Middle frontal gyrus (tissue), 1 donor: ENCODE measurements around the gene EFNB3.

Experiments
- DNase-seq: peaks from one replicate; pipeline ENCODE4 v3.0.0-alpha.2; 2015; ENCODE audit warnings: low spot score; ENCODE audit errors: extremely low spot score

EFNB3 gene, protein sequence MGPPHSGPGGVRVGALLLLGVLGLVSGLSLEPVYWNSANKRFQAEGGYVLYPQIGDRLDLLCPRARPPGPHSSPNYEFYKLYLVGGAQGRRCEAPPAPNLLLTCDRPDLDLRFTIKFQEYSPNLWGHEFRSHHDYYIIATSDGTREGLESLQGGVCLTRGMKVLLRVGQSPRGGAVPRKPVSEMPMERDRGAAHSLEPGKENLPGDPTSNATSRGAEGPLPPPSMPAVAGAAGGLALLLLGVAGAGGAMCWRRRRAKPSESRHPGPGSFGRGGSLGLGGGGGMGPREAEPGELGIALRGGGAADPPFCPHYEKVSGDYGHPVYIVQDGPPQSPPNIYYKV

DNA sequence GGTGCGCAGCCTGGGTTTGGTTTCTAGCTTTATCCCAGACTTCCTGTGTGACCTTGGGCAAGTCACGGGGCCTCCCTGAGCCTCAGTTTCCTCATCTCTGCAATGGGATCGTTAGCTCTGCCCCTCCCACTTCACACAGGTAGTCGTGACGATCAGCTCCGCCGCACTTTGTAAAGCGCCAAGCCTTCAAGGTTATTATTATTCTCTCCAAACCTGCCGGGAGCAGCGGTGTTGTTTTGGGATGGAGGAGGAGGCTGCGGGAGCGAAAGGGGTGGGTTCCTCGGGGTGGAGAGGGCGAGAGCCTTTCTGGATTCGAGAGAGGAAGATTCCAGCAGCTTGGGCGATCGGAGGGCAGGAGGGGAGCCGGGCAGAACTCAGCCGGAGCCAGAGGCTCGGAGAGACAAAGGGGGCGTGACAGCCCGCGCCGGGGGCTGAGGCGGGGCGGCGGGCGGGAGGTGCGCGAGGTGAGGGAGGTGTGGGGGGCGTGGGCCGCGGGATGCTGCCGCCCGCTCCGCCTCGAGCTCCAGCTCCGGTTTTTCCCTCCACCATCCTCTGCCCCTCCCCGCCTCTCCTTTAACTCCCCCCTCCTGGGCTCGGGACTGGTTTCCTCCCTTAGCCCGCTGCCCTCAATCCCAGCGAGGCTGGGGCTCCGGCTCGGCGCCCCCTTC is at the start of gene EFNB3:
Gene EFNB3, plus strand, starts transcription at position 602 of the 668 bp plus-strand sequence. CDS start 397 bp downstream, outside the sequence.
- DNase-seq: no peak

DNA sequence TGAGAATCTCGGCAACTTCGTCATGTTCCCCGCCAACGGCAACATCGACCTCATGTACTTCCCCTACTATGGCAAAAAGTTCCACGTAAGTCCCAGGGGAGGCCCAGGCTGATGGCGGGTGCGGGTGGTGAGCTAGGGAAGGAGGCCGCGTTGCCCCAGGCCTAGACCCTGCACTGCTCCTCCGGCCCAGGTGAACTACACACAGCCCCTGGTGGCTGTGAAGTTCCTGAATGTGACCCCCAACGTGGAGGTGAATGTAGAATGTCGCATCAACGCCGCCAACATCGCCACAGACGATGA is 49.5 kb upstream of the EFNB3 start:
- DNase-seq: no peak

DNA sequence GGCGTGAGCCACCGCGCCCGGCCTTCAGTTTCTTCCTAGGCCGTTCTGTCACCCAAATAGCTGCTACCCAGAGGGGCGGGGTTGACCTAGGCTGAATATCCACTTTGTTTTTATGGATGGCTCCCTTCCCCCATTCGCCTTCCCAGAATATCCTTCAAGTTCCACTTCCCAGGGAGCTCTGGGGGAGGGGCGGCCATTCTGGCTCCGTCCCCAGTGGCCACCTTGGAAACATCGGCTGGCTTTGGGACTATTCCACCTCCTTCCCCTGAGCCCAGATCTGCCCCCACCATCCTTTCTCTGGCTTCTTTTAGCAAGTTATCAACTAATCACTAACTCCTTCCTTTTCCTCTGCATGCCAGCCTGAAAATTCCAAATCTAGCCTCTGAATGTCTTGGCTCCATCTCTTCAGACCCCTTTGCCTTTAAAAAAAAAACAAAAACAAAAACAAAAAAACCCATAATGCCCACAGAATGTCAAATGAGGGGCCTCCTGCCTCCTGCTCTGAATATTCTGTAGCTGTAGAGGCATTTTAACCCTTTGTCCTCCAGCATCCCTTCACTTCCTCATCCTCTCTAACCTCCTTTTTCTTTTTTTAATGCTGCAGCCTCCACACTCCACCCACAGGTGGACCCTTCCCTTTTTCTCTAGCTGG is 47.9 kb upstream of the EFNB3 start:
- DNase-seq: peak; percentile 40

DNA sequence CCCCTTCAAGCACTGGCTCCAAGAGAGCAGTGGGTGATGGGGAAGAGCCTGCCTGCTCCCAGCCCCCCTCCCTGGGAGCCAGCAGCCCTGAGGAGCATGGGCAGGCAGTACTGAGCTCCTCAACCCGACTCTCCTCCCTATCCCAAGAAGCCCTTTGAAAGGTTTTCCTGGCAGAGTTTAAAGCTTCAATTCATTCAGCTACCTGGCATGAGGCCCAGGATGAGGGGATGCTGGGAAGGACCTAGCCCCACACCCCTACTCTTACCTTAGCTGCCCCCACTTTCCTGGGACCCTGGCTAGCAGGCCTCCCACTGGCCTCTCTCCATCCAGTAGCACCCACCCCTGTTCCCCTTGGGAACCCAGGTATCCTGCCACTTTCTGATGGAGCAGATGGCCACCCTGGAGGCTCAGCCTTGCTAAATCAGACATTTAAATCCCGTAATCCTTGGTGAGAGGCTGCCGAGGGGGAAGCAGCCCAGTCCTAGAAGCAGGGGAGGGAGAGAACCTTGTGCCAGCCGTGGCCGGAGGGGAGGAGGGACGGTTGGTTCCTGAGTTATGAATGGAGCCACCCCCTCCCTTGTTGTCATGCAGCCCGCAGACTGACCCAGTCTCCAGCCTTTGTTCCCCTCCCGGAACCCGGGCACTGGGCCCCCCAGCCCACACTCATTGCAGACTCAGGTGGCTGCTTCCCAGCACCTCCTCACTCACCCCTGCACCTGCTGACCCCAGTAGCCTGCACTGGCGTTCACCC is 37.2 kb upstream of the EFNB3 start:
- DNase-seq: no peak

DNA sequence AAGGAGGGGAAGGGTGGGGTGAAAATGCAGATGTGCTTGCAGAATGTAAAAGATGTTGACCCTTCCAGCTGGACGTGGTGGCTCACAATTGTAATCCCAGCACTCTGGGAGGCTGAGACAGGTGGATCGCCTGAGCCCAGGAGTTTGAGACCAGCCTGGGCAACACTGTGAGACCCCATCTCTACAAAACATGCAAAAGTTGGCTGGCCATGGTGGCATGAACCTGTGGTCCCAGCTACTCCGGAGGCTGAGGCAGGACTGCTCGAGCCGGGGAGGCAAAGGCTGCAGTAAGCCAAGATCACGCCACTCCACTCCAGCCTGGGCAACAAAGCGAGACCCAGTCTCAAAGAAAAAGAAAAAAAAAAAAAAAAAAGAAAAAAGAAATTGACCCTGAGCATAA is 36.5 kb upstream of the EFNB3 start:
- no peak for DNase-seq

DNA sequence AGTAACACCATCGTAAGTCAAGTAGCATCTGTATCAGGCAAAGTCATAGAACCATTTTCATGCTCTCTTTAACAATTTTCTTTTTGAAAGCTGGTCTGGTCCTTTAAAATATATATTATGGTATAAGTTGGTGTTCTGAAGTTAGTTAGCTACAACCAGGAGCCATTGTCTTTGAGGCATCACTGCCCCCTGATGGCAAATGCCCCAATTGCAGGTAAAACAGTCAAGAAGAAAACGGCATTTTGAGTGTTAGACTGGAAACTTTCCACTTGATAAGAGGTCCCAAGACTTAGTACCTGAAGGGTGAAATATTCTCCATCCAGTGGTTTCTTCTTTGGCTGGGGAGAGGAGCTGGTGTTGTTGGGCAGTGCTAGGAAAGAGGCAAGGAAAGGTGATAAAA is 31.8 kb upstream of the EFNB3 start:
- no peak for DNase-seq

DNA sequence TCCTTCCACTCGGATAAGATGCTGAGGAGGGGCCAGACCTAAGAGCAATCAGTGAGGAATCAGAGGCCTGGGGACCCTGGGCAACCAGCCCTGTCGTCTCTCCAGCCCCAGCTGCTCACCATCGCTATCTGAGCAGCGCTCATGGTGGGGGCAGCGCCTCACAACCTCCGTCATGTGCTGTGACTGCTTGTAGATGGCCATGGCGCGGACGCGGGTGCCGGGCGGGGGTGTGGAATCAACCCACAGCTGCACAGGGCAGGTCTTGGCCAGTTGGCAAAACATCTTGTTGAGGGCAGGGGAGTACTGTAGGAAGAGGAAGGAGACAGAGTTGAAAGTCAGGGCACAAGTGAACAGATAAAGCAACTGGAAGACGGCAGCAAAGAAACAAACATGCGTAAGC is 30.1 kb upstream of the EFNB3 start:
- no peak for DNase-seq

DNA sequence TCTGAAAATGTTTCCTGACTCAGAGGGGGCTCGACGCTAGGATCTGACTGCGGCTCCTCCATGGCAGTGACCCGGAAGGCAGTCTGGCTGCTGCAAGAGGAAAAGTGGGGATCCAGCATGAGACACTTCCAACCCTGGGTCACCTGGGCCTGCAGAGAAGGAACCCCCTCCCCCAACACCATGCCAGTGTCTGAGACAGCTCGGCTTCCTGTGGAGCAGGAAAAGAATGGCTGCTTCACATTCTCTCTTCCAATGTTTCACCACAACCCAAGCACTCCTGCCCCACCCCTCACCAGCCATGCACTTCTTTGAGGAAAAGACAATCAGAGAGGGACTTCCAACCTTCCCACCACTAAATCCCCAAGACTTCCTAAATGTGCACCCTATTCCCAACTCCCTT is 28.5 kb upstream of the EFNB3 start:
- no peak for DNase-seq

DNA sequence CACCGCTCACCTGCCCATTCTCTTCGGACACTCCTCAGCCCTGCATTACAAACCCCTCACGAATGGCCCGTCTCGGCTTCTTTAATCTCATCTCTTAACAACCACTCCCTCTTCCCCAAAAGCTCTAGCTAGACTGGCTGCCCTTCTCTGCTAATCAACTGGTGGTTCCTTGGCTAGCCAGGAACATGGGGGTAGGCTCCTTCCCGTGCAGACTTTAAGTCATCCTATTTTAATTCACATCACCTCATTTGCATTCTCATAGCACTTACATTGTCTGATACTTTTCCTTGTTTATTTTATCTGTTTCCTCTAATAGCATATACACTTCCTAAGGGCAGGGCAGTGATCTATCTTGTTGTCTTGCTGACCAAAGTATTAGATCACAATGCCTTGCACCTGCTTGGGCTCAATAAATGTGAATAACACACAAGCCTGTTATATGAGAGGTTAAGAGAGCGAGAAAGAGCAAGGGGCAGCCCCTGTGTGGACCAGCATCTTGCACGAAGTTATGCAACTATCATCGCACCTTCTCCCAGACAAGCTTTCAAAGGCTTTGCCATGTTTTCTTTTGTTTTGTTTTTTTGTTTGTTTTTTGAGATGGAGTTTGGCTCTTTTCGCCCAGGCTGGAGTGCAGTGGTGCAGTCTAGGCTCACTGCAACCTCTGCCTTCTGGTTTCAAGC is 27.5 kb upstream of the EFNB3 start:
- DNase-seq: no peak

DNA sequence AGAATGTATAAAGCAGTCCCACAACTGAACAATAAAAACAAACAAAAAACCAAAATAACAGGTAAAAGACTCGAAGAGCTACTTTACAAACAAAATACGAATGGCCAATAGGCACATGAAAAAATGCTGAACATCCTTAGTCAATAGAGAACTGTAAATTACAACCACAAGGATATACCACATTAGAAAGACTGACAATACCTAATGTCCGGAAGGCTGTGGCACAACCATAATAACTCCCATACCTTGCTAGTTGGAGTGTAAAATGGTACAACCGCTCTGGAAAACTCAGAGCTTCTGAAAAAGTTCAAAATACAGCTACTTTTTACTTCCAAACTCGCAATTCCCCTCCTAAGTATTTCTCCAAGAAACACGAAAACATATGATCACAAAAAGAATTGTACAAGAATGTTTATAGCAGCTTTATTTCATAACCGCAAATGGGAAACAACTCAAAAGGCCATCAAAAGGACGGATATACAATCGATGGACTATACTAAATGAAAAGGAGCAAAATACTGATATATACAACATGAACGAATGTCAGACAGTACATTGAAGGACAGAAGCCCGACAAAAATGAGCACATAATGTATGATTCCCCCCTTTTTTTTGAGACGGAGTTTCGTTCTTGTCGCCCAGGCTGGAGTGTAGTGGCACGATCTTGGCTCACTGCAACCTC is 20.0 kb upstream of the EFNB3 start:
- no peak for DNase-seq

DNA sequence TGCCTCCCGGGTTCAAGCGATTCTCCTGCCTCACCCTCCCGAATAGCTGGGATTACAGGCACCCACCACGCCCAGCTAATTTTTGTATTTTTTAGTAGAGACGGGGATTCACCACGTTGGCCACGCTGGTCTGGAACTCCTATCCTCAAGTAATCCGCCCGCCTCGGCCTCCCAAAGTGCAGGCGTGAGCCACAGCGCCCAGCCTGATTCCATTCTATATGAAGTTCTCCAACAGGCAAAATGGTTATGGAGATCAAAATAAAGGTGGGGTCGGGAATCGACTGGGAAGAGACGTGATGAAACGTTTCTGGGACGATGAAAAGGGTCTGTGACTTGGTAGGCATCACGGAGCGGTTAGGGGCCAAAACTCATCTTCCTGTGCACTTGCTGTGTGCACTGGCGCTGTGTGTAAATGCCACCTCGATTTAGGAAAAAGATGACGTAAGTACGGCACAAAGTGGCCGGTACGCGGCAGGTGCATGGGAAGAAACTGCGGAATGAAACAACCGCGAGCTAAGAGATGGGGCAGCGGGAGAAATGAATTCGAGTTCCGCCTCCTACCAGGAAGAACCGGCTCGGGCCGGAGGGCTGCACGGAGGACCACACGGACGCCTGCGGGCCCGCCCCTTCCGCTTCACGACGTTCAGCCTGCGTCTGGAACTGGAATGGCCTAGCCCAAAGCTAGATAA is 19.3 kb upstream of the EFNB3 start:
- peak; percentile 92 for DNase-seq

DNA sequence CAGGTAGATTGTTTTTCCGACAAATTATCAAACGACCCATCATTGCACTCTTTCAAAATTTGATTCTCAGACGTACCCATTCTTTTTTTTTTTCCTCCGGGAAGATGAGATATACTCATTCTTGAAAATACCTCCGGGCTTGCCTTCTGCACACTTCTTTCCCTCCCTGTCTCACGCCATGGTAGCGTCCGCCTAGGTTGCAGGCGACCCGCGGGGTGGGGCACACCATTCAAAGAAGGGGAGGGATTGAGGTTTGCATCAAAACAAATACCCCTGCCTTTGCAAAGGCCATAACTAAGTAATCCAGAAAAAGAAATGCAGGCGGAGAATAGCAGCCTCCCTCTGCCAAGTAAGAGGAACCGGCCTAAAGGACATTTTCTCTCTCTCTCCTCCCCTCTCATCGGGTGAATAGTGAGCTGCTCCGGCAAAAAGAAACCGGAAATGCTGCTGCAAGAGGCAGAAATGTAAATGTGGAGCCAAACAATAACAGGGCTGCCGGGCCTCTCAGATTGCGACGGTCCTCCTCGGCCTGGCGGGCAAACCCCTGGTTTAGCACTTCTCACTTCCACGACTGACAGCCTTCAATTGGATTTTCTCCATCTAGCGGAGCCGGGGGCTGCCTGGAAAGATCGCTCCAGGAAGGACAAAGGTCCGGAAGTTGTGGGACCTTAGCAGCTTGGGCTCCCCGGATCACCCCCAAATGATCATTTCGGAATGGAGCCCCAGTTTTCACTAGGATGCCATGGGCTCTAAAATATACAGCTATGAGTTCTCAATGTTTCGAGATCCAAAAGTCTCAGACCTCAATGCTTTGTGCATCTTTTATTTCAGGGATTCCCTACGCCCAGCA is 18.6 kb upstream of the EFNB3 start:
- DNase-seq: peak; percentile 76

DNA sequence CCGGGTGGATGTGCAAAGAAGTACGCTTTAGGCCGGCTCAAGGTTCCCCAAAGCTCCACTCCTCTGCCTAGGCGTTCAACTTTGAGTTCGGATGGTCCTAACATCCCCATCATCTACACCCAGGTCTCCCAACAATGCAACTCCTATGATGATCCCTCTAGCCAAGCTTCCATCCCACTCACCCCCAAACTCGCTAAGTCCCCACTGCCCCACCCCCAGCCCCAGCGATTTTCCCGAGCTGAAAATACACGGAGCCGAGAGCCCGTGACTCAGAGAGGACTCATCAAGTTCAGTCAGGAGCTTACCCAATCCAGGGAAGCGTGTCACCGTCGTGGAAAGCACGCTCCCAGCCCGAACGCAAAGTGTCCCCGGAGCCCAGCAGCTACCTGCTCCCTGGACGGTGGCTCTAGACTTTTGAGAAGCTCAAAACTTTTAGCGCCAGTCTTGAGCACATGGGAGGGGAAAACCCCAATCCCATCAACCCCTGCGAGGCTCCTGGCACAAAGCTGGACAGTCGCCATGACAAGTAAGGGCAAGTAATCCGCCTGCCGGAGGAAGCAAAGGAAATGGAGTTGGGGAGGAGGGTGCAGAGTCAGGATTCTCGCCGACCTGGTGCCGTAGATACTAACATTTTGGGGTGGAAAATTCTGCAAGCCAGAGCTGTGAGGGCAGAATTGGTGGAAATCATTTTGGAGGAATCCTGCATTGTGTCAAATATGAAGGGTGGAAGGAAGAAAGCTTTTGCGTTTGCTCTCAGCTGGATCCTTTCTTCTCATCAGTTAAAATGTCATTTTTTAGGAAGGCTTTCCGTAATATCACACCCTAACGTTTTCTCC is 17.7 kb upstream of the EFNB3 start, which contains the start of gene TP53:
Gene TP53, minus strand, starts transcription at position 419 of the 836 bp plus-strand sequence. CDS start 10,896 bp downstream, outside the sequence.
- peak; percentile 91 for DNase-seq

DNA sequence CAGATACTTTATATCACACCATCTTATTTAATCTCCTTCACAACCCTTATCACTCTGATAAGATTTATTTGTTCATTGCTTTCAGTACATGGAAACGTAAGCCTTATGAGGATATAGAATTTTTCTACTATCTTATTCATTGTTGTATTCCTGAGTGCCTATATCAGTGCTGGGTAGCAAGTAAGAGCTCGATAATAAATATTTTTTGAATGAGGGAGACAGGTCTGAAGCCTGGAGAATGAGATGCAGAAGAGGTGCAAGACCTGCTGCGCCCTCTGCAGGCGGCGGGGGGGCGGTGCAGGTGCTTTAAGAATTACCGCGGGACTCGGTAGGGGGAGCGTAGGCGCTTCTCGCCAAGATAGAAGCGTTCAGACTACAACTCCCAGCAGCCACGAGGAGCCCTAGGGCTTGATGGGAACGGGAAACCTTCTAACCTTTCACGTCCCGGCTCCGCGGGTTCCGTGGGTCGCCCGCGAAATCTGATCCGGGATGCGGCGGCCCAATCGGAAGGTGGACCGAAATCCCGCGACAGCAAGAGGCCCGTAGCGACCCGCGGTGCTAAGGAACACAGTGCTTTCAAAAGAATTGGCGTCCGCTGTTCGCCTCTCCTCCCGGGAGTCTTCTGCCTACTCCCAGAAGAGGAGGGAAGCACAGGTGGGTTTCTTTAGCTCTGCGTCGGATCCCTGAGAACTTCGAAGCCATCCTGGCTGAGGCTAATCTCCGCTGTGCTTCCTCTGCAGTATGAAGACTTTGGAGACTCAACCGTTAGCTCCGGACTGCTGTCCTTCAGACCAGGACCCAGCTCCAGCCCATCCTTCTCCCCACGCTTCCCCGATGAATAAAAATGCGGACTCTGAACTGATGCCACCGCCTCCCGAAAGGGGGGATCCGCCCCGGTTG is 16.8 kb upstream of the EFNB3 start, which contains the start of gene WRAP53:
Gene WRAP53, plus strand, starts transcription at position 570 of the 900 bp plus-strand sequence. Its CDS starts 172 bp downstream, at position 742.
- DNase-seq: peak; percentile 98

DNA sequence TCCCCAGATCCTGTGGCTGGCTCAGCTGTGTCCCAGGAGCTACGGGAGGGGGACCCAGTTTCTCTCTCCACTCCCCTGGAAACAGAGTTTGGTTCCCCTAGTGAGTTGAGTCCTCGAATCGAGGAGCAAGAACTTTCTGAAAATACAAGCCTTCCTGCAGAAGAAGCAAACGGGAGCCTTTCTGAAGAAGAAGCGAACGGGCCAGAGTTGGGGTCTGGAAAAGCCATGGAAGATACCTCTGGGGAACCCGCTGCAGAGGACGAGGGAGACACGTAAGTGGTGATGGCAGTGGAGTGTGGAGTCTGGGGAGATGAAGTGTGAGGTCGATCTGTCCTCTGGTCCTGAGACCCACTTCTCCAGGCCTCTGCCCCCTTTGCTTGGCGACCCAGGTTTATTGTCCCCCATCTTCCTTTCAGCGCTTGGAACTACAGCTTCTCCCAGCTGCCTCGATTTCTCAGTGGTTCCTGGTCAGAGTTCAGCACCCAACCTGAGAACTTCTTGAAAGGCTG is 16.1 kb upstream of the EFNB3 start:
- no peak for DNase-seq

DNA sequence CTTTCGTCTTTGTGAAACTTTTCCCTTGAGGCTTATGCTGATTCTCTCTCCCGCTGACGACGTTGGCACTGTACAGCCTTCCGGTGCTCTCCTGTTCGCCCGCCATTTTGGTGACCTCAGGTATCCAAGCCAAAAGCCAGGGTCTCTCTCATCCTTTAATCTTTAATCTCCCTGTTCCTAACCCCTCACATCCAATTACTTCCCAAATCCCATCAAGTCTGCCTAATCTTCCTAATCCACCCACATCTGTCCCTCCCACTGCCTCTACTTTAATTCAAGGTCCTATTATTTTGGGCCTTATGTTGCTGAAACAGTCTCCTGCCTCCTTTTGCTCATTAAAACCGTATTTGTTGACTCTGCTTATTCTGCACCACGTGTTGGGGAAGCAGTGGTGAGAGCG is 9.4 kb upstream of the EFNB3 start:
- no peak for DNase-seq
